ENCODE results near the gene MRPL50. TPM values are rescaled to one million over a fixed set of nuclear protein-coding genes. Genes with fewer than 3 reads are reported as not detected.

Gene MRPL50
- total RNA-seq, 1 experiment from 2014 or later, result 11.9 TPM

DNA sequence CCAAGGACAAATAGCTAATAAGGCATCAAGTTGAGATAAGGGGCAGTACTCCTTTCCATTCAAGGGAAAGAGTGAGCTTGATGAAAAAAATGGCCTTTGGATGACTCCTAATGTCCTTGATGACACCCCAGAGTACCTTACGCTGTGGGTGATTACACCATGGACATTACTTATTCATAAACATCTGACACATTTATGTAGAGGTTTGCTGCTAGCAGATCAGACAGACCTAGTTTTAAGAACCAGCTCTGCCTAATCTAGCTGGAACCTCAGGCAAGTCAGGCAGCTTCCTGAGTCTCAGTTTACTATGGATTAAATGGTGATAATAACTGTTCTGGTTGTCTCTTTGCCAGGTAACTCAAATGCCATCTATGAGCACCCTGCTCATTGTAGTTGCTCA is 34.3 kb upstream of the MRPL50 start:
- no peaks in the 10 kb centered on the region for H3K9me3 ChIP-seq (ENCODE audit: insufficient read depth, low read depth)
- no peak overlapping the region for H3K27ac ChIP-seq
- DNase-seq, result no peak
- no peaks in the 10 kb centered on the region for H4K20me1 ChIP-seq (ENCODE audit: insufficient read depth)
- no peak overlapping the region for H2AFZ ChIP-seq
- no peaks in the 10 kb centered on the region for H3K4me1 ChIP-seq (replicated peaks; ENCODE audit: insufficient read depth)
- H3K9me2 ChIP-seq (ENCODE audit: insufficient read depth), result no peaks in the 10 kb centered on the region
- H3K27me3 ChIP-seq (ENCODE audit: insufficient read depth, low read depth), result peaks cover 23% of the 10 kb centered on the region; the same call in 1 of the 2 replicates
- no peak for TF ChIP-seq EZH2 (IDR thresholded peaks at IDR 0.05; ENCODE audit: low read depth)
- TF ChIP-seq, protein P1, sequence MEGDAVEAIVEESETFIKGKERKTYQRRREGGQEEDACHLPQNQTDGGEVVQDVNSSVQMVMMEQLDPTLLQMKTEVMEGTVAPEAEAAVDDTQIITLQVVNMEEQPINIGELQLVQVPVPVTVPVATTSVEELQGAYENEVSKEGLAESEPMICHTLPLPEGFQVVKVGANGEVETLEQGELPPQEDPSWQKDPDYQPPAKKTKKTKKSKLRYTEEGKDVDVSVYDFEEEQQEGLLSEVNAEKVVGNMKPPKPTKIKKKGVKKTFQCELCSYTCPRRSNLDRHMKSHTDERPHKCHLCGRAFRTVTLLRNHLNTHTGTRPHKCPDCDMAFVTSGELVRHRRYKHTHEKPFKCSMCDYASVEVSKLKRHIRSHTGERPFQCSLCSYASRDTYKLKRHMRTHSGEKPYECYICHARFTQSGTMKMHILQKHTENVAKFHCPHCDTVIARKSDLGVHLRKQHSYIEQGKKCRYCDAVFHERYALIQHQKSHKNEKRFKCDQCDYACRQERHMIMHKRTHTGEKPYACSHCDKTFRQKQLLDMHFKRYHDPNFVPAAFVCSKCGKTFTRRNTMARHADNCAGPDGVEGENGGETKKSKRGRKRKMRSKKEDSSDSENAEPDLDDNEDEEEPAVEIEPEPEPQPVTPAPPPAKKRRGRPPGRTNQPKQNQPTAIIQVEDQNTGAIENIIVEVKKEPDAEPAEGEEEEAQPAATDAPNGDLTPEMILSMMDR (conservative IDR thresholded peaks at IDR 0.05), result no peak
- H3F3A ChIP-seq (ENCODE audit: insufficient read depth, low read depth), result no peaks in the 10 kb centered on the region
- no TSS peak for BruUV-seq (replicated peaks)
- POLR2A ChIA-PET (ENCODE audit: unreplicated experiment), result no interaction called here
- intact Hi-C loops (cut with micrococcal nuclease; ENCODE audit: unreplicated experiment), result no loop called here
- no peak overlapping the region for H3K4me3 ChIP-seq
- H3K79me2 ChIP-seq (ENCODE audit: low read depth), result no peaks in the 10 kb centered on the region
- H3K4me2 ChIP-seq, result no peak overlapping the region
- H3K36me3 ChIP-seq (ENCODE audit: low read depth), result no peaks in the 10 kb centered on the region
- CTCF ChIA-PET, result no interaction called here

DNA sequence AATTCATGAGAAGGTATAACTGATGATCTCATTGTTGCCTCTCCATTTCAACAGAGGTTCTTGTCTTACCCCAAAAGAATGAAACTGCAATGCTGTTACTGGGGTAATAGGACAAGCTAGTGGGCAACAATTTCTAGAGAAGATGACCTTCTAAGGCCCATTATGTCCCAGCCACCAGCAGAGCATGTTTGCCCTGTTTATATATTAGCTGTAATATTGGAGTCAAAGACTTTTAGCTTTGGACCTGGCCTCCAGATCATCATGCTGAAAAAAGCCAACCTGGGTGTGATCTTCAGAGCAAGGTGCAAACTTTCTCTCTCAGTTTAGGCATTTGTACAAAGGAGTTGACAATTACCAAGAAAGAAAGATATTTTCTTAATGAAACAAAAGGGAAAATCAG is 33.8 kb upstream of the MRPL50 start:
- Histone ChIP-seq H4K20me1 (ENCODE audit: insufficient read depth) (no peaks in the 10 kb centered on the region), H3F3A (ENCODE audit: insufficient read depth, low read depth) (no peaks in the 10 kb centered on the region), H3K4me3 (no peak overlapping the region), H3K36me3 (ENCODE audit: low read depth) (no peaks in the 10 kb centered on the region), H3K4me1 (replicated peaks; ENCODE audit: insufficient read depth) (no peaks in the 10 kb centered on the region), H3K9me3 (ENCODE audit: insufficient read depth, low read depth) (no peaks in the 10 kb centered on the region), H3K9me2 (ENCODE audit: insufficient read depth) (no peaks in the 10 kb centered on the region), H3K79me2 (ENCODE audit: low read depth) (no peaks in the 10 kb centered on the region), H2AFZ (no peak overlapping the region), H3K27me3 (ENCODE audit: insufficient read depth, low read depth) (peaks cover 25% of the 10 kb centered on the region; the same call in 1 of the 2 replicates), H3K27ac (no peak overlapping the region), H3K4me2 (no peak overlapping the region)
- ChIA-PET POLR2A (ENCODE audit: unreplicated experiment) (interaction anchor here (0.7 kb wide), 1 partner anchor 46 kb away, joined by 3 read pairs; no protein-coding TSS in a partner anchor), CTCF (no interaction called here)
- TF ChIP-seq, protein P1 (conservative IDR thresholded peaks at IDR 0.05), result no peak
- TF ChIP-seq EZH2 (IDR thresholded peaks at IDR 0.05; ENCODE audit: low read depth), result no peak
- DNase-seq, result no peak
- intact Hi-C loops (cut with micrococcal nuclease; ENCODE audit: unreplicated experiment), result no loop called here
- no TSS peak for BruUV-seq (replicated peaks)

DNA sequence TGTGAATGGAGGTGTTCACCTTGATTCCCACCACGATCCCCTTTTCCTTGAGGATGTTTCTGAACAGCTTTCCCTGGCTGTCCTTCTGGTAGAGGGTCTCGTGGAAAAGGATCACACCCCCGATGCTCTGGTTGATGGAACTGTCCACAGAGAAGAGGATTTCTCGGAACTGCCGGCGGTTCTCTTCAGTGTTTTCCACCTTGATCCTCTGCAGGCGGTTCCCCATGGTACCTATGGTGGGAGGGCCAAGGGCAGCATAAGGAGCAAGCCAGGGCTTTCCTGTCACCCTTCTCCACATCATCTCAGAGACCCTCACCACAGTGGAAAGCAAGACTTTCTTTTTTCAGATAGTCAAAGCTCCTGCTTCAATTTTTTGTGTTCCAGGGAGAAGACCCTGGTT is 31.3 kb upstream of the MRPL50 start:
- POLR2A ChIA-PET (ENCODE audit: unreplicated experiment), result no interaction called here
- CTCF ChIA-PET, result no interaction called here
- H3K9me3 ChIP-seq (ENCODE audit: insufficient read depth, low read depth), result no peaks in the 10 kb centered on the region
- BruUV-seq (replicated peaks), result no TSS peak
- H4K20me1 ChIP-seq (ENCODE audit: insufficient read depth), result no peaks in the 10 kb centered on the region
- H3F3A ChIP-seq (ENCODE audit: insufficient read depth, low read depth), result no peaks in the 10 kb centered on the region
- H3K27ac ChIP-seq, result no peak overlapping the region
- DNase-seq, result no peak
- H3K4me1 ChIP-seq (replicated peaks; ENCODE audit: insufficient read depth), result no peaks in the 10 kb centered on the region
- no peak overlapping the region for H3K4me3 ChIP-seq
- no peaks in the 10 kb centered on the region for H3K36me3 ChIP-seq (ENCODE audit: low read depth)
- H3K27me3 ChIP-seq (ENCODE audit: insufficient read depth, low read depth), result peaks cover 31% of the 10 kb centered on the region; the same call in 1 of the 2 replicates
- no peak overlapping the region for H3K4me2 ChIP-seq
- H3K79me2 ChIP-seq (ENCODE audit: low read depth), result no peaks in the 10 kb centered on the region
- TF ChIP-seq, protein P1 (conservative IDR thresholded peaks at IDR 0.05), result no peak
- TF ChIP-seq EZH2 (IDR thresholded peaks at IDR 0.05; ENCODE audit: low read depth), result no peak
- intact Hi-C loops (cut with micrococcal nuclease; ENCODE audit: unreplicated experiment), result no loop called here
- no peak overlapping the region for H2AFZ ChIP-seq
- no peaks in the 10 kb centered on the region for H3K9me2 ChIP-seq (ENCODE audit: insufficient read depth)

Data from PC-9 (cell line).